MCF 10A (cell line): ENCODE data around the gene TRIM7. TPM values are rescaled to one million over a fixed set of nuclear protein-coding genes. Genes with fewer than 3 reads are reported as not detected.

ENCODE experiments used
- BruUV-seq: library from RNA; stranded (reverse); fragments of 400-500 nt; replicated peaks from 2 replicates; lab custom pipeline; 2021; lab: Mats Ljungman, UMichigan
- CTCF ChIA-PET: fragments of 300-600 bp; sonication (Branson Sonifier 250); formaldehyde crosslinking; extraction: SDS; loops from one replicate; lab custom pipeline; 2021; ENCODE audit warnings: antibody characterized with exemption, inconsistent platforms; lab: Yijun Ruan, JAX
- POLR2A ChIA-PET: fragments of 300-600, 350-650 bp; sonication (Branson Sonifier 250); formaldehyde crosslinking; extraction: SDS; loops from one replicate; lab custom pipeline; 2020; ENCODE audit warnings: antibody characterized with exemption, inconsistent platforms; lab: Yijun Ruan, JAX
- DNase-seq: peaks from one replicate; pipeline ENCODE4 v3.0.0-alpha.2; 2018; ENCODE audit not compliant: unreplicated experiment
- H3K27ac Mint-ChIP-seq: one replicate; pipeline ENCODE4 v1.8.0; 2022; ENCODE audit warnings: mild to moderate bottlenecking, low read depth, mixed read lengths; ENCODE audit not compliant: unreplicated experiment
- H3K27me3 Mint-ChIP-seq: one replicate; pipeline ENCODE4 v1.8.0; 2022; ENCODE audit warnings: mixed read lengths; ENCODE audit not compliant: insufficient read depth, unreplicated experiment
- H3K36me3 Mint-ChIP-seq: one replicate; pipeline ENCODE4 v1.8.0; 2022; ENCODE audit warnings: mild to moderate bottlenecking, moderate library complexity, mixed read lengths; ENCODE audit not compliant: insufficient read depth, unreplicated experiment
- H3K4me1 Mint-ChIP-seq: one replicate; pipeline ENCODE4 v1.8.0; 2022; ENCODE audit warnings: mixed read lengths; ENCODE audit not compliant: insufficient read depth, unreplicated experiment
- H3K4me3 Mint-ChIP-seq: one replicate; pipeline ENCODE4 v1.8.0; 2022; ENCODE audit warnings: mild to moderate bottlenecking, moderate library complexity, mixed read lengths; ENCODE audit not compliant: unreplicated experiment
- H3K9me3 Mint-ChIP-seq: one replicate; pipeline ENCODE4 v1.8.0; 2022; ENCODE audit warnings: mixed read lengths; ENCODE audit not compliant: unreplicated experiment
- intact Hi-C: fragments of 100-400 bp; cut with micrococcal nuclease; formaldehyde crosslinking; loops from 2 replicates; pipeline ENCODE4 v1.14.1; 2022
- total RNA-seq: library from RNA; stranded (reverse); gene quantifications from 2 replicates; pipeline ENCODE4 v1.2.3, GENCODE V29; 2022
- TF ChIP-seq, protein P1 (sequence below): fragments of 200-600 bp; IDR thresholded peaks from one replicate; pipeline ENCODE4 v1.8.0; 2022; ENCODE audit warnings: antibody characterized with exemption, mild to moderate bottlenecking; ENCODE audit not compliant: unreplicated experiment

Gene TRIM7
- total RNA-seq, 1 experiment from 2014 or later: 26.3 TPM

DNA sequence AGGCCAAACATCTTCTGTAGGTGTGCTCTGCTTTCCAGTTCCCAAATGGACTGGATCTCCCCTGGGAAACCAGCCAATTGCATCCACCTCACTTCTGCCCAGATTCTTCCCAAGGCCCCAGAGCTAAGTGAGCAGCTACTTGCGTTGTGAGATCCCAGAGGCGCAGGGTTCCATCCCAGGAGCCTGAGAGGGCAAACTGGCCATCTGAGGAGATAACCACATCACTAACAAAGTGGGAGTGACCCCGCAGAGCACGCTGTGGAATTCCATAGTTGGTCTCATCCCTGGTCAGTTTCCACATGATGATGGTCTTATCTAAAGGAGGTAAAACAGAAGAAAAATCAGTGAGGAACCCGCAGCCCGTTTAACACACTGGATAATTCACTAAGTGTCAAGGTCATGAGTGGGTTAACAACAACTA, 37.0 kb upstream of the TRIM7 start:
- H3K9me3 Mint-ChIP-seq: no peaks in the 10 kb centered on the region
- POLR2A ChIA-PET: interaction anchor here (1.2 to 19.6 kb wide), 11 partner anchors 8 to 432 kb away, joined by 4 to 476 read pairs (median 7); partner anchors contain the start of genes TRIM41, TRIM52, TRIM7 and ZFP62
- H3K4me1 Mint-ChIP-seq: peaks cover 44% of the 10 kb centered on the region
- H3K27me3 Mint-ChIP-seq: no peaks in the 10 kb centered on the region
- CTCF ChIA-PET: interaction anchor here (1.0 to 1.6 kb wide), 2 partner anchors 12 to 14 kb away, joined by 3 read pairs; no protein-coding TSS in a partner anchor
- intact Hi-C loops: no loop called here
- TF ChIP-seq, protein P1, sequence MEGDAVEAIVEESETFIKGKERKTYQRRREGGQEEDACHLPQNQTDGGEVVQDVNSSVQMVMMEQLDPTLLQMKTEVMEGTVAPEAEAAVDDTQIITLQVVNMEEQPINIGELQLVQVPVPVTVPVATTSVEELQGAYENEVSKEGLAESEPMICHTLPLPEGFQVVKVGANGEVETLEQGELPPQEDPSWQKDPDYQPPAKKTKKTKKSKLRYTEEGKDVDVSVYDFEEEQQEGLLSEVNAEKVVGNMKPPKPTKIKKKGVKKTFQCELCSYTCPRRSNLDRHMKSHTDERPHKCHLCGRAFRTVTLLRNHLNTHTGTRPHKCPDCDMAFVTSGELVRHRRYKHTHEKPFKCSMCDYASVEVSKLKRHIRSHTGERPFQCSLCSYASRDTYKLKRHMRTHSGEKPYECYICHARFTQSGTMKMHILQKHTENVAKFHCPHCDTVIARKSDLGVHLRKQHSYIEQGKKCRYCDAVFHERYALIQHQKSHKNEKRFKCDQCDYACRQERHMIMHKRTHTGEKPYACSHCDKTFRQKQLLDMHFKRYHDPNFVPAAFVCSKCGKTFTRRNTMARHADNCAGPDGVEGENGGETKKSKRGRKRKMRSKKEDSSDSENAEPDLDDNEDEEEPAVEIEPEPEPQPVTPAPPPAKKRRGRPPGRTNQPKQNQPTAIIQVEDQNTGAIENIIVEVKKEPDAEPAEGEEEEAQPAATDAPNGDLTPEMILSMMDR: no peak
- H3K4me3 Mint-ChIP-seq: peak overlapping the region; percentile 99
- peak overlapping the region; percentile 99 for H3K27ac Mint-ChIP-seq
- peak; percentile 56 for DNase-seq
- H3K36me3 Mint-ChIP-seq: peaks cover 73% of the 10 kb centered on the region
- TSS peak; percentile 68 for BruUV-seq

DNA sequence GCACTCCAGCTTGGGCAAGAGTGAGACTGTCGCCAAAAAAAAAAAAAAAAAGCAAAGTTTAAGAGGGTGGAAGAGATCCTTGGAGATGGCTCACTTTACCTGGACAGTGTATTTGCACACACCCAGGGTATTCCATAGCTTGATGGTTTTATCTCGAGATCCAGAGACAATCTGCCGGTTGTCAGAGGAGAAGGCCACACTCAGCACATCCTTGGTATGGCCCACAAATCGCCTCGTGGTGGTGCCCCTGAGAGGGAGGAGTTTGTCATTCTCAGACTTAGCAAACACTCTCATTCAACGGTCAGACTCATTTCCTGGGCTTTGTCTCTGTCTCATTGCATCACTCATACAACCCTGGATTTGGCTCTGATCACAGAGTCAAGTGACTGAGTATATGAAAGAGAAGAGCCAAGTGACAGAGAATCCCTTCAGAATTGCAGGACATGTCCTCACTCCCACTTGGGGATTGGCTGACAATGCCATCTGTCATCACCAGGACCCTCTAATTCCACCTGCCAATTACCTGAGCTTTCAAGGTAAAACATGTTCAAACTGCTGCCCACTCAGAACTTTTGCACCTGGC, 36.5 kb upstream of the TRIM7 start:
- Mint-ChIP-seq H3K9me3 (no peaks in the 10 kb centered on the region), H3K4me1 (peaks cover 44% of the 10 kb centered on the region), H3K36me3 (peaks cover 79% of the 10 kb centered on the region), H3K27ac (peak overlapping the region; percentile 99), H3K27me3 (no peaks in the 10 kb centered on the region), H3K4me3 (peak overlapping the region; percentile 99)
- no TSS peak for BruUV-seq
- DNase-seq: peak; percentile 98
- CTCF ChIA-PET: interaction anchor here (0.6 to 1.6 kb wide), 6 partner anchors 12 to 59 kb away, joined by 3 to 4 read pairs (median 3); no protein-coding TSS in a partner anchor
- TF ChIP-seq, protein P1: no peak
- intact Hi-C loops: loop anchor here (1.0 kb wide), 1 partner anchor 18 kb away; the partner anchor contains the start of gene TRIM41
- POLR2A ChIA-PET: interaction anchor here (1.2 to 19.6 kb wide), 8 partner anchors 7 to 431 kb away, joined by 4 to 476 read pairs (median 36); partner anchors contain the start of genes TRIM41 and TRIM52

DNA sequence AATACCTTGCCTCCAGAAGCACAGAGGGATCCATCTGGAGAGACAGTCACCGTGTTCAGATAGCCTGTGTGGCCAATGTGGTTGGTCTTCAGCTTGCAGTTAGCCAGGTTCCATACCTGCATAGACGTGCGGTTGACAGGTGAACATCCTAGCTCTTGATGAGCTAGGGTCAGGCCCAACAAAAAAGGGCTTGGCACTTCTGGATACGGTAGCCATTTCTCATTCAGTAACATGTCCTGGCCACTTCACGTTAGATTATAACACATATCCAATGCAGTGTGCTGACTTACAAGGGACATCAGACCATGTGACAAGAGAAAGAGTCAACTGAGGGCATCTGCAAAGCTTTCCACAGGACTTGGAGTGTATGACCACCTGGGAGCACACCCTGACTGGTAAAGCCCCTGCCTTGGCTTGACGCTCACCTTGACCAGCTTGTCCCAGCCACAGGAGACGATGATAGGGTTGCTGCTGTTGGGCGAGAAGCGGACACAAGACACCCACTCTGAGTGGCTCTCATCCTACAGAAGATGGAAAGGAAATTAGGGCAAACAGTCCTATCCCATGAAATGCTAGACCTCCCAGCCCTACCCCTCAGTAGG, 34.2 kb upstream of the TRIM7 start:
- ChIA-PET POLR2A (interaction anchor here (0.6 to 19.6 kb wide), 4 partner anchors 15 to 1608 kb away, joined by 3 to 476 read pairs (median 270); partner anchors contain the start of genes TRIM41 and TRIM52), CTCF (interaction anchor here (1.1 to 1.5 kb wide), 4 partner anchors 10 to 57 kb away, joined by 3 to 5 read pairs (median 4); no protein-coding TSS in a partner anchor)
- Mint-ChIP-seq H3K4me3 (peak overlapping the region; percentile 47), H3K9me3 (no peaks in the 10 kb centered on the region), H3K4me1 (peaks cover 36% of the 10 kb centered on the region), H3K36me3 (peaks cover 100% of the 10 kb centered on the region), H3K27me3 (no peaks in the 10 kb centered on the region), H3K27ac (no peak overlapping the region)
- no peak for DNase-seq
- TF ChIP-seq, protein P1: no peak
- BruUV-seq: no TSS peak
- intact Hi-C loops: no loop called here

DNA sequence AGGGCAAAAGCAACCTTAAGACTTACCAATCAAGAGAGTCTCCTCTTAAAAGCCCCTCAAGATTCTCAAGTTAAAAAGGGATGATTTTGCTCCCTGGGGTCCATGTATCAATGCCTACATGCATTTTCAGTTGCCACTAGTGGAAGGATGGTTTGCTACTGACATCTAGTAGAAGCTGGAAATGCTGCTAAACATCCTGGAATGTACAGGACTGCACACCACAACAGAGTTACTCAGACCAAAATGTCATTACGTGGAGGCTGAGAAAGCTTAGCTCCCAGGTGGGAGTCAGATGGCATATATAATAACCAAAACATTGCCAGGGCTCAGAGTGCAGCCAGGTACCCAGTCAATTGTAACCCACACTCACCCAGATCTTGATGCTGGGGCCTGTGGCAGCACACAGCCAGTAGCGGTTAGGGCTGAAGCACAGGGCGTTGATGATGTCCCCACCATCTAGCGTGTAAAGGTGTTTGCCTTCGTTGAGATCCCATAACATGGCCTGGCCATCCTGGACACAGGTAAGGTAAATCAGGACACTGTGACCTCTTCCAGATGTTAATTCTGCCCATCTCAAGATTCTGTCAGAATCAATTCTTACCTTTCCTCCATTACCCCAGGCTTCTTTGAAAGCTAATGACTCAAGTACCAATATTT, 32.9 kb upstream of the TRIM7 start:
- H3K9me3 Mint-ChIP-seq: no peaks in the 10 kb centered on the region
- no peak overlapping the region for H3K4me3 Mint-ChIP-seq
- BruUV-seq: no TSS peak
- H3K27ac Mint-ChIP-seq: peak overlapping the region; percentile 46
- ChIA-PET POLR2A (interaction anchor here (17.5 to 19.6 kb wide), 2 partner anchors 13 to 19 kb away, joined by 374 to 476 read pairs; partner anchors contain the start of genes TRIM41 and TRIM52), CTCF (no interaction called here)
- no peak for DNase-seq
- H3K27me3 Mint-ChIP-seq: no peaks in the 10 kb centered on the region
- peaks cover 94% of the 10 kb centered on the region for H3K36me3 Mint-ChIP-seq
- intact Hi-C loops: no loop called here
- TF ChIP-seq, protein P1: no peak
- H3K4me1 Mint-ChIP-seq: peaks cover 36% of the 10 kb centered on the region
